Measurements from ENCODE around the gene BRSK2. TPM values are rescaled to one million over a fixed set of nuclear protein-coding genes. Genes with fewer than 3 reads are reported as not detected.
A peak's percentile ranks its signal among the peaks of the same experiment; 100 is the strongest.

The BRSK2 gene
- total and polyA plus RNA-seq, 9 of the 15 experiments (the other 6 are each of a cell fraction or from before 2014, with no cell fraction given) = 0.06 to 0.52 (median 0.18) TPM; not detected in 5

GRCh38 chr11:1484695-1485503 lies 95.2 kb downstream of the BRSK2 start (continued):
- TF ChIP-seq MBD1 (CRISPR knock-in tag; IDR thresholded peaks at IDR 0.05) (no peak), MTF1 (CRISPR knock-in tag; IDR thresholded peaks at IDR 0.05; ENCODE audit: borderline replicate concordance) (no peak), TSHZ1 (CRISPR knock-in tag; IDR thresholded peaks at IDR 0.05) (no peak)

GRCh38 chr11:1485504-1485885 lies 95.8 kb downstream of the BRSK2 start:
- 66% methylated on average over 11 of the region's 17 CpGs for WGBS (ENCODE audit: insufficient coverage, low coverage, missing lambda C conversion rate)
- Histone ChIP-seq H3K9me3 (replicated peaks; ENCODE audit: control insufficient read depth, insufficient read depth, low read depth, low read length) (no peaks in the 10 kb centered on the region), H3K79me2 (ENCODE audit: control insufficient read depth, insufficient read depth, low read length) (no peaks in the 10 kb centered on the region), H3K4me2 (ENCODE audit: insufficient read depth, low read length) (no peak overlapping the region), H2AFZ (ENCODE audit: low read depth, low read length) (no peak overlapping the region), H3K36me3 (ENCODE audit: control insufficient read depth, insufficient read depth, low read length) (no peaks in the 10 kb centered on the region), H3K27me3 (ENCODE audit: control insufficient read depth in 2 of 2, insufficient read depth in 2 of 2, low read length in 2 of 2) (no peaks in the 10 kb centered on the region), H3K27ac (ENCODE audit: extremely low read depth, low read depth, low read length) (no peak overlapping the region), H3K4me1 (replicated peaks in 1 of 2; ENCODE audit: control insufficient read depth in 2 of 2, insufficient read depth in 2 of 2, low read length in 2 of 2) (peaks cover 0 to 54% of the 10 kb centered on the region in 2 experiments; a peak in 2 of 5 replicates), H4K20me1 (replicated peaks; ENCODE audit: control insufficient read depth, insufficient read depth, low read length) (peaks cover 42% of the 10 kb centered on the region), H3K9ac (ENCODE audit: insufficient read depth in 1 of 2, low read depth in 2 of 2, low read length in 2 of 2) (no peak overlapping the region), H3K4me3 (no peak overlapping the region), H3K9me1 (ENCODE audit: control insufficient read depth, insufficient read depth, low read length) (no peaks in the 10 kb centered on the region)
- ATAC-seq (no peak), DNase-seq (ENCODE audit: extremely low read depth in 1 of 4, low spot score in 3 of 4) (peak in 1 of 4 experiments; percentile 19), FAIRE-seq (no peak)
- CTCF ChIA-PET (ENCODE audit: low intra/inter-chr PET ratio) = no interaction called here
- intact Hi-C loops (cut with micrococcal nuclease) = no loop called here
- no peak for TF ChIP-seq KDM5B (IDR thresholded peaks at IDR 0.05; ENCODE audit: insufficient replicate concordance, low read depth, low read length)
- TF ChIP-seq EGR1 (conservative IDR thresholded peaks at IDR 0.05) = peak; percentile 65
- 0 out of 2 replicates have a peak, but pooled peaks have one; percentile 12 for TF ChIP-seq POLR2G (IDR thresholded peaks at IDR 0.05; ENCODE audit: low read depth, low read length)
- TF ChIP-seq MAFK (IDR thresholded peaks at IDR 0.05; ENCODE audit: low read length) = no peak
- BruUV-seq (replicated peaks) = no TSS peak
- POLR2A ChIA-PET = no interaction called here
- in situ Hi-C loops (cut with MboI) = no loop called here

Data from K562 (cell line).